ENCODE measurements around the gene TOR2A.

DNA sequence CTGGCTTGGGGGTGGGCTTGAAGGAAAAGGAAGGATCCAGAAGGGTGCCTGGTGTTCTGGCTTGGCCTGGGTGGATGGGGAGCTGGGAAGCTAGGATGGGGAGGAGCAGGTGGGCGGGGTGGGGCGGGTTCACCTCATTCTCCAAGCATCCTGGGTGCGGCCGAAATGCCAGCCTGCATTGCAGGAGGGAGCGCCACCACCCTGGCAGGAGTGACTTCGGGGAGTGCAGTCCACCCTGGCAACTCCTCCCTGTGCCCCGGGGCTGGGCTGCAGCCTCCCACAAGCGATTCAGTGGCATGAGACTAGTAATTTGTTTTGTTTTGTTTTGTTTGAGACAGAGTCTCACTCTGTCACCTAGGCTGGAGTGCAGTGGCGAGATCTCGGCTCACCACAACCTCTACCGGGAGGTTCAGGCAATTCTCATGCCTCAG, 13.7 kb downstream of the TOR2A start:
- TF ChIP-seq, protein P1, sequence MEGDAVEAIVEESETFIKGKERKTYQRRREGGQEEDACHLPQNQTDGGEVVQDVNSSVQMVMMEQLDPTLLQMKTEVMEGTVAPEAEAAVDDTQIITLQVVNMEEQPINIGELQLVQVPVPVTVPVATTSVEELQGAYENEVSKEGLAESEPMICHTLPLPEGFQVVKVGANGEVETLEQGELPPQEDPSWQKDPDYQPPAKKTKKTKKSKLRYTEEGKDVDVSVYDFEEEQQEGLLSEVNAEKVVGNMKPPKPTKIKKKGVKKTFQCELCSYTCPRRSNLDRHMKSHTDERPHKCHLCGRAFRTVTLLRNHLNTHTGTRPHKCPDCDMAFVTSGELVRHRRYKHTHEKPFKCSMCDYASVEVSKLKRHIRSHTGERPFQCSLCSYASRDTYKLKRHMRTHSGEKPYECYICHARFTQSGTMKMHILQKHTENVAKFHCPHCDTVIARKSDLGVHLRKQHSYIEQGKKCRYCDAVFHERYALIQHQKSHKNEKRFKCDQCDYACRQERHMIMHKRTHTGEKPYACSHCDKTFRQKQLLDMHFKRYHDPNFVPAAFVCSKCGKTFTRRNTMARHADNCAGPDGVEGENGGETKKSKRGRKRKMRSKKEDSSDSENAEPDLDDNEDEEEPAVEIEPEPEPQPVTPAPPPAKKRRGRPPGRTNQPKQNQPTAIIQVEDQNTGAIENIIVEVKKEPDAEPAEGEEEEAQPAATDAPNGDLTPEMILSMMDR (IDR thresholded peaks at IDR 0.05 in 8 of 11, conservative IDR thresholded peaks at IDR 0.05 in 3 of 11), result no peak
- TF ChIP-seq POLR2A (IDR thresholded peaks at IDR 0.05), result no peak
- no peak for TF ChIP-seq POLR2AphosphoS5 (IDR thresholded peaks at IDR 0.05)

All from spleen (tissue), 7 donors.